K562 (cell line): ENCODE data around the gene TLR8.

ENCODE experiments used
- PML ChIP-seq: IDR thresholded peaks from 2 replicates; pipeline ENCODE4 v1.6.1; 2012; ENCODE audit warnings: low read length, inconsistent platforms
- ZBTB34 ChIP-seq: fragments of 250-450 bp; sonication (Bioruptor Pico); IDR thresholded peaks from 2 replicates; pipeline ENCODE4 v1.8.0; 2021; ENCODE audit warnings: mild to moderate bottlenecking, moderate library complexity
- ZKSCAN1 ChIP-seq: fragments of 150-350 bp; IDR thresholded peaks from 2 replicates; pipeline ENCODE4 v1.6.1; 2016; ENCODE audit warnings: low read depth, low read length

- TF ChIP-seq ZKSCAN1, result no peak
- no peak for TF ChIP-seq ZBTB34 (CRISPR knock-in tag)
- TF ChIP-seq PML, result no peak
Measured at GRCh38 chrX:12958461-12958860, 52.0 kb downstream of the TLR8 start.
